PC-3 (cell line): ENCODE measurements around the gene LMTK2. TPM values are rescaled to one million over a fixed set of nuclear protein-coding genes. Genes with fewer than 3 reads are reported as not detected.

Experiments
- ATAC-seq: fragments of 200-7000 bp; cut with Tn5 transposase; 2 replicates; pipeline ENCODE4 v1.9.1; 2020; ENCODE audit warnings: mild to moderate bottlenecking, moderate library complexity
- BruUV-seq: library from RNA; stranded (reverse); fragments of 400-500 nt; replicated peaks from 2 replicates; lab custom pipeline; 2021; lab: Mats Ljungman, UMichigan
- CTCF ChIA-PET: fragments of 300-600 bp; sonication (Branson Sonifier 250); formaldehyde crosslinking; loops from one replicate; lab custom pipeline; 2022; ENCODE audit warnings: antibody characterized with exemption; lab: Charles Lee
- POLR2A ChIA-PET: fragments of 300-600 bp; sonication (Branson Sonifier 250); formaldehyde crosslinking; loops from one replicate; lab custom pipeline; 2022; ENCODE audit warnings: antibody characterized with exemption; ENCODE audit not compliant: unreplicated experiment; lab: Charles Lee
- DNase-seq: peaks from one replicate; pipeline ENCODE4 v3.0.0-alpha.2; 2015
- H2AFZ ChIP-seq: fragments of 300-600 bp; sonication (generic); 2 replicates; pipeline ENCODE4 v1.6.0; 2016; ENCODE audit warnings: antibody characterized with exemption, low read length
- H3F3A ChIP-seq: fragments of 300-600 bp; sonication (generic); one replicate; pipeline ENCODE4 v1.6.0; 2017; ENCODE audit warnings: antibody characterized with exemption, low read length, control low read depth, mild to moderate bottlenecking; ENCODE audit not compliant: unreplicated experiment
- H3K27ac ChIP-seq: fragments of 300-600 bp; sonication (generic); 2 replicates; pipeline ENCODE4 v1.5.1; 2016; ENCODE audit warnings: mild to moderate bottlenecking, low read length
- H3K27me3 ChIP-seq: fragments of 300-600 bp; sonication (generic); 2 replicates; pipeline ENCODE4 v1.6.1; 2016; ENCODE audit warnings: low read length, mixed read lengths
- H3K36me3 ChIP-seq: fragments of 300-600 bp; sonication (generic); 2 replicates; pipeline ENCODE4 v1.6.1; 2016; ENCODE audit warnings: low read depth, mixed run types, low read length, mixed read lengths
- H3K4me1 ChIP-seq: fragments of 300-600 bp; sonication (generic); 2 replicates; pipeline ENCODE4 v1.5.1; 2016; ENCODE audit warnings: low read length; ENCODE audit not compliant: insufficient read depth
- H3K4me2 ChIP-seq: fragments of 300-600 bp; sonication (generic); 2 replicates; pipeline ENCODE4 v1.6.0; 2016; ENCODE audit warnings: low read length
- H3K4me3 ChIP-seq: fragments of 300-600 bp; sonication (generic); 2 replicates; pipeline ENCODE4 v1.5.1; 2016; ENCODE audit warnings: mild to moderate bottlenecking, low read length, mixed read lengths
- H3K79me2 ChIP-seq: fragments of 300-600 bp; sonication (generic); 2 replicates; pipeline ENCODE4 v1.6.1; 2017; ENCODE audit warnings: low read length, mixed read lengths
- H3K9ac ChIP-seq: fragments of 300-600 bp; sonication (generic); 2 replicates; pipeline ENCODE4 v1.6.0; 2016; ENCODE audit warnings: mild to moderate bottlenecking, low read length
- H3K9me2 ChIP-seq: fragments of 300-600 bp; sonication (generic); replicated peaks from 2 replicates; pipeline ENCODE4 v1.6.1; 2016; ENCODE audit warnings: mixed run types, low read length, mixed read lengths
- H3K9me3 ChIP-seq: fragments of 300-600 bp; sonication (generic); 2 replicates; pipeline ENCODE4 v1.6.1; 2016; ENCODE audit warnings: low read length, mixed read lengths
- H4K20me1 ChIP-seq: fragments of 300-600 bp; sonication (generic); 2 replicates; pipeline ENCODE4 v1.6.1; 2016; ENCODE audit warnings: low read length, mixed read lengths
- CTCF ChIP-seq: fragments of 300-600 bp; sonication (generic); conservative IDR thresholded peaks from 2 replicates; pipeline ENCODE4 v1.5.1; 2017; ENCODE audit warnings: antibody characterized with exemption, low read depth, mild to moderate bottlenecking, low read length
- EZH2 ChIP-seq: fragments of 300-600 bp; sonication (generic); IDR thresholded peaks from one replicate; pipeline ENCODE4 v1.6.1; 2017; ENCODE audit warnings: antibody characterized with exemption, mild to moderate bottlenecking, low read length; ENCODE audit not compliant: unreplicated experiment
- EZH2phosphoT487 ChIP-seq: fragments of 300-600 bp; sonication (generic); IDR thresholded peaks from 2 replicates; pipeline ENCODE4 v1.6.1; 2018; ENCODE audit warnings: mild to moderate bottlenecking, antibody characterized with exemption, low read length, borderline replicate concordance
- intact Hi-C: fragments of 100-400 bp; cut with micrococcal nuclease; formaldehyde crosslinking; loops from 2 replicates; pipeline ENCODE4 v1.9.0; 2023
- total RNA-seq: library from RNA; depleted of rRNA; stranded (reverse); fragments of >200 nt; gene quantifications from 2 replicates; pipeline ENCODE4 v1.2.3, GENCODE V29; 2014

The LMTK2 gene
- total RNA-seq, 1 experiment from 2014 or later, result 9.0 TPM

- Histone ChIP-seq H3K79me2 (no peaks in the 10 kb centered on the region), H4K20me1 (no peaks in the 10 kb centered on the region), H3K4me3 (no peak overlapping the region), H3F3A (no peaks in the 10 kb centered on the region), H3K36me3 (peaks cover 3% of the 10 kb centered on the region; the same call in 1 of the 2 replicates), H3K27ac (peak overlapping the region; percentile 83), H3K9ac (peak overlapping the region; percentile 42; the same call in 1 of the 2 replicates), H3K4me1 (peaks cover 17% of the 10 kb centered on the region), H3K27me3 (no peaks in the 10 kb centered on the region), H2AFZ (no peak overlapping the region), H3K9me2 (no peaks in the 10 kb centered on the region), H3K4me2 (no peak overlapping the region), H3K9me3 (no peaks in the 10 kb centered on the region)
- DNase-seq (no peak), ATAC-seq (no peak; the same call in 1 of the 2 replicates)
- ChIA-PET CTCF (no interaction called here), POLR2A (no interaction called here)
- no TSS peak for BruUV-seq
- TF ChIP-seq EZH2phosphoT487, result no peak
- TF ChIP-seq EZH2, result no peak
- no peak for TF ChIP-seq CTCF
- intact Hi-C loops, result no loop called here
Measured at GRCh38 chr7:98177553-98177952, 70.9 kb downstream of the LMTK2 start.

GRCh38 chr7:98178321-98178720 is 71.7 kb downstream of the LMTK2 start:
- CTCF ChIA-PET, result no interaction called here
- no peak for TF ChIP-seq CTCF
- no peak for TF ChIP-seq EZH2phosphoT487
- no peak for TF ChIP-seq EZH2
- Histone ChIP-seq H3K9me3 (no peaks in the 10 kb centered on the region), H3K4me1 (peaks cover 17% of the 10 kb centered on the region), H3K36me3 (no peaks in the 10 kb centered on the region; the same call in 1 of the 2 replicates), H3K27me3 (no peaks in the 10 kb centered on the region), H3K27ac (peak overlapping the region; percentile 83), H3K4me3 (no peak overlapping the region), H3K4me2 (peak overlapping the region; percentile 70), H2AFZ (no peak overlapping the region), H3F3A (no peaks in the 10 kb centered on the region), H3K9me2 (no peaks in the 10 kb centered on the region), H4K20me1 (no peaks in the 10 kb centered on the region), H3K79me2 (no peaks in the 10 kb centered on the region), H3K9ac (peak overlapping the region; percentile 54)
- ATAC-seq, result peak; percentile 95
- peak; percentile 84 for DNase-seq
- no TSS peak for BruUV-seq
- POLR2A ChIA-PET, result no interaction called here
- intact Hi-C loops, result no loop called here

GRCh38 chr7:98178762-98179490 is 72.3 kb downstream of the LMTK2 start:
- DNase-seq (no peak), ATAC-seq (no peak)
- intact Hi-C loops, result no loop called here
- Histone ChIP-seq H3K4me3 (no peak overlapping the region), H3K4me1 (peaks cover 17% of the 10 kb centered on the region), H3K9ac (peak overlapping the region; percentile 54), H3K9me3 (no peaks in the 10 kb centered on the region), H3K36me3 (no peaks in the 10 kb centered on the region; the same call in 1 of the 2 replicates), H3K9me2 (no peaks in the 10 kb centered on the region), H2AFZ (no peak overlapping the region), H3K4me2 (peak overlapping the region; percentile 70), H3K79me2 (no peaks in the 10 kb centered on the region), H3K27ac (peak overlapping the region; percentile 83), H3F3A (no peaks in the 10 kb centered on the region), H4K20me1 (no peaks in the 10 kb centered on the region), H3K27me3 (no peaks in the 10 kb centered on the region)
- BruUV-seq, result no TSS peak
- no peak for TF ChIP-seq EZH2phosphoT487
- no peak for TF ChIP-seq CTCF
- no peak for TF ChIP-seq EZH2
- POLR2A ChIA-PET, result no interaction called here
- CTCF ChIA-PET, result interaction anchor here (0.6 kb wide), 1 partner anchor 167 kb away, joined by 5 read pairs; no protein-coding TSS in a partner anchor
